Adrenal gland (tissue), 5 donors: ENCODE data around the gene PRM2.

Experiments
- CTCF ChIP-seq, 6 experiments: fragments of 450-650 bp in 4 of 6; fragments of 200-600 bp in 2 of 6; sonication (generic) in 1 of 6; IDR thresholded peaks; 1 replicate in 5 of 6; 2 replicates in 1 of 6; pipeline versions ENCODE4 v1.5.1 to v1.8.0; 2016 to 2021; ENCODE audit warnings: antibody characterized with exemption in 6 of 6, mild to moderate bottlenecking in 2 of 6, moderate library complexity in 1 of 6
- POLR2A ChIP-seq, 2 donors: fragments of 450-650 bp; IDR thresholded peaks; one replicate each; pipeline ENCODE4 v1.6.1; 2017; ENCODE audit warnings: antibody characterized with exemption in 2 of 2, mild to moderate bottlenecking in 2 of 2, moderate library complexity in 1 of 2
- donor health status: DM: no; HTN: no; CAD: no.

DNA sequence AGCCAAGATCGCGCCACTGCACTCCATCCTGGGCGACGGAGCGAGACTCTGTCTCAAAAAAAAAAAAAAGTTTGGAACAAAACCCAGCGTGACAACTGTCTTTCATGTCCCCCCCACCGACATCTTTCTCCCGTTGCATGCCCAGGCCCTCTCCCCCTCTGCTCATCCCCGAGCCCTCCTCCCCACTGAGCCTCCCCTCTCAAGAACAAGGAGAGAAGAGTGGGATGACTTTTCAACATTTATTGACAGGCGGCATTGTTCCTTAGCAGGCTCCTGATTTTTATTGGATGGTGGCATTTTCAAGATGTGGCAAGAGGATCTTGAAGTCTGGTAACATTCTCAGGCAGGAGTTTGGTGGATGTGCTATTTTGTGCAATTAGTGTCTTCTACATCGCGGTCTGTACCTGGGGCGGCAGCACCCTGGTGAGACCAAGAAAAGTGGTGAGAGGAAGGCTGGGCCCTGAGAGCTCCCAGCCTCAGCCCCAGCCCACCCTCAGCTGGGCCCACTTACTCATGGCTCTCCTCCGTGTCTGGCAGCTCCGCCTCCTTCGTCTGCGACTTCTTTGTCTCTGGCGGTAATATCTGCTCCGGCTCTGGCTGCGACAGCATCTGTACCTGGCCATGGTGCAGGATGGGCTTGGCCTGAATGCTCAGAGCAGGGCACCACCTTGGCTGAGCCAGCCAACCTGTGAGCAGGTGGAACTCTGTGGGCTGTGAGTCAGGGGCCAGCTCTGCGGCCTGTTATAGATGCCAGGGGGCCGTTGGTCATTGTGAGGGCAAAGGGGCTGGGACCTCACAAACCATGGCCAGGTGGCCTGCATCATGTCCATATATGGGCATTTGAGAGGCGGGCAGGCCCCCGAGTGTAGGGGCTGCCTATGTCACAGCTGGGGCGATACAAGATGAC lies 4.6 kb upstream of the PRM2 start, which contains the start of gene PRM1:
- no peak for TF ChIP-seq CTCF (IDR thresholded peaks at IDR 0.05)
- TF ChIP-seq POLR2A (IDR thresholded peaks at IDR 0.05): no peak
